Lower lobe of right lung (tissue), 2 donors: ENCODE data around the gene ANTXR2. TPM values are rescaled to one million over a fixed set of nuclear protein-coding genes. Genes with fewer than 3 reads are reported as not detected.

Experiments
- ATAC-seq, 2 donors: fragments of 200-7000 bp; cut with Tn5 transposase; one replicate each; pipeline ENCODE4 v1.9.1; 2020 to 2022; ENCODE audit warnings: mild to moderate bottlenecking in 2 of 2, moderate library complexity in 2 of 2
- DNase-seq: peaks from one replicate; pipeline ENCODE4 v3.0.0-alpha.2; 2020
- H3K27ac ChIP-seq: fragments of 200-600 bp; one replicate; pipeline ENCODE4 v1.8.0; 2022
- H3K27me3 ChIP-seq: fragments of 200-600 bp; one replicate; pipeline ENCODE4 v1.8.0; 2022; ENCODE audit warnings: low read depth
- H3K36me3 ChIP-seq: fragments of 200-600 bp; one replicate; pipeline ENCODE4 v1.8.0; 2022; ENCODE audit warnings: mild to moderate bottlenecking
- H3K4me1 ChIP-seq: fragments of 200-600 bp; one replicate; pipeline ENCODE4 v1.8.0; 2022
- H3K4me3 ChIP-seq: fragments of 200-600 bp; one replicate; pipeline ENCODE4 v1.8.0; 2022; ENCODE audit warnings: mild to moderate bottlenecking
- H3K9me3 ChIP-seq: fragments of 200-600 bp; one replicate; pipeline ENCODE4 v1.8.0; 2022
- intact Hi-C: fragments of 100-400 bp; cut with DNase I; formaldehyde crosslinking; loops from one replicate; pipeline ENCODE4 v1.11.0; 2022
- total RNA-seq: library from RNA; stranded (reverse); fragmentation: NEBNext Ultra II Directional; extraction: Animal tissue kit (Norgen Biotek cat#: 25700); gene quantifications from one replicate; pipeline ENCODE4 v1.2.1, GENCODE V29; 2021
- TF ChIP-seq, protein P1 (sequence below): fragments of 200-600 bp; IDR thresholded peaks from one replicate; pipeline ENCODE4 v1.8.0; 2022; ENCODE audit warnings: antibody characterized with exemption, mild to moderate bottlenecking
- donor health status: DM: no; HTN: yes; CAD: no; lungs with severe emphysema.

The ANTXR2 gene
- total RNA-seq, 1 donor from 2014 or later = 62.8 TPM

DNA sequence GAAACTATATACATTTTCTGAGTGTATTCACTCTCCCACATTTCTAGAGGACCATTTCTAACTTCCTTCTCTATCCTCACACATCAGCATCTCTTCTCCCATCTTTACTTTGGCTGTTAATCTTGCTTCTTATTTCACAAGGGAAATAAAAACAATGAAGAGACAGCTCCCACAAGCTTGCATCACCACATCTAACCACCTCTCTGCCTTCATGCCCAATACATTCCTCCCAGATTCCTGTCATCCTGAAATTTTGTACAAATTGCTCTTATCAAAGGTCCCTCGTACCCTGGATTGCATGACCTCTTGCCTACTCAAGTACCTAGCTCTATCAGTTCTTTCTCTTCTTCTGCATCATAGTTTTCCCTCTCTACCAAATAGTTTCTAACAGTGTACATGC is 215.2 kb downstream of the ANTXR2 start:
- peaks cover 11% of the 10 kb centered on the region for H3K4me1 ChIP-seq
- TF ChIP-seq, protein P1, sequence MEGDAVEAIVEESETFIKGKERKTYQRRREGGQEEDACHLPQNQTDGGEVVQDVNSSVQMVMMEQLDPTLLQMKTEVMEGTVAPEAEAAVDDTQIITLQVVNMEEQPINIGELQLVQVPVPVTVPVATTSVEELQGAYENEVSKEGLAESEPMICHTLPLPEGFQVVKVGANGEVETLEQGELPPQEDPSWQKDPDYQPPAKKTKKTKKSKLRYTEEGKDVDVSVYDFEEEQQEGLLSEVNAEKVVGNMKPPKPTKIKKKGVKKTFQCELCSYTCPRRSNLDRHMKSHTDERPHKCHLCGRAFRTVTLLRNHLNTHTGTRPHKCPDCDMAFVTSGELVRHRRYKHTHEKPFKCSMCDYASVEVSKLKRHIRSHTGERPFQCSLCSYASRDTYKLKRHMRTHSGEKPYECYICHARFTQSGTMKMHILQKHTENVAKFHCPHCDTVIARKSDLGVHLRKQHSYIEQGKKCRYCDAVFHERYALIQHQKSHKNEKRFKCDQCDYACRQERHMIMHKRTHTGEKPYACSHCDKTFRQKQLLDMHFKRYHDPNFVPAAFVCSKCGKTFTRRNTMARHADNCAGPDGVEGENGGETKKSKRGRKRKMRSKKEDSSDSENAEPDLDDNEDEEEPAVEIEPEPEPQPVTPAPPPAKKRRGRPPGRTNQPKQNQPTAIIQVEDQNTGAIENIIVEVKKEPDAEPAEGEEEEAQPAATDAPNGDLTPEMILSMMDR = no peak
- no peak for DNase-seq
- no peak overlapping the region for H3K4me3 ChIP-seq
- no peaks in the 10 kb centered on the region for H3K36me3 ChIP-seq
- H3K9me3 ChIP-seq = no peaks in the 10 kb centered on the region
- H3K27ac ChIP-seq = no peak overlapping the region
- H3K27me3 ChIP-seq = no peaks in the 10 kb centered on the region
- no peak for ATAC-seq
- intact Hi-C loops = no loop called here

- intact Hi-C loops = no loop called here
- DNase-seq (no peak), ATAC-seq (no peak)
These were observed 216.8 kb downstream of the ANTXR2 start for GRCh38 chr4:79856196-79856595.

GRCh38 chr4:79854856-79855502 is 218.1 kb downstream of the ANTXR2 start:
- no peaks in the 10 kb centered on the region for H3K36me3 ChIP-seq
- no peak overlapping the region for H3K27ac ChIP-seq
- intact Hi-C loops = no loop called here
- H3K9me3 ChIP-seq = no peaks in the 10 kb centered on the region
- H3K4me3 ChIP-seq = no peak overlapping the region
- peaks cover 19% of the 10 kb centered on the region for H3K4me1 ChIP-seq
- no peaks in the 10 kb centered on the region for H3K27me3 ChIP-seq
- ATAC-seq (no peak), DNase-seq (no peak)
- TF ChIP-seq, protein P1 = no peak

More at GRCh38 chr4:79856196-79856595, 216.8 kb downstream of the ANTXR2 start:
- Histone ChIP-seq H3K4me1 (peaks cover 19% of the 10 kb centered on the region), H3K36me3 (no peaks in the 10 kb centered on the region), H3K27ac (no peak overlapping the region), H3K27me3 (no peaks in the 10 kb centered on the region), H3K9me3 (no peaks in the 10 kb centered on the region), H3K4me3 (no peak overlapping the region)
- TF ChIP-seq, protein P1 = no peak

- peak; percentile 26 for DNase-seq
- TF ChIP-seq, protein P1 = no peak
- Histone ChIP-seq H3K36me3 (no peaks in the 10 kb centered on the region), H3K4me3 (no peak overlapping the region), H3K4me1 (peaks cover 19% of the 10 kb centered on the region), H3K27me3 (no peaks in the 10 kb centered on the region), H3K9me3 (no peaks in the 10 kb centered on the region), H3K27ac (peak overlapping the region; percentile 7)
- intact Hi-C loops = no loop called here
- peak; percentile 50 to 77 for ATAC-seq
These were observed 220.7 kb downstream of the ANTXR2 start for GRCh38 chr4:79852305-79852730.

- no peaks in the 10 kb centered on the region for H3K36me3 ChIP-seq
- TF ChIP-seq, protein P1 = no peak
- ATAC-seq (no peak), DNase-seq (no peak)
- peak overlapping the region; percentile 7 for H3K27ac ChIP-seq
- H3K4me3 ChIP-seq = no peak overlapping the region
- no peaks in the 10 kb centered on the region for H3K27me3 ChIP-seq
- H3K4me1 ChIP-seq = peaks cover 19% of the 10 kb centered on the region
- intact Hi-C loops = no loop called here
- H3K9me3 ChIP-seq = no peaks in the 10 kb centered on the region
These were observed 221.3 kb downstream of the ANTXR2 start for GRCh38 chr4:79851625-79852304.

Other genes with a start within 250 kb of the ANTXR2 start
- gene PRDM8, start 124.3 kb upstream of the ANTXR2 start, total RNA-seq = 1.6 TPM
- gene FGF5, start 193.4 kb upstream of the ANTXR2 start, total RNA-seq = not detected